ENCODE data around the gene ITGAX.

ITGAX gene

DNA sequence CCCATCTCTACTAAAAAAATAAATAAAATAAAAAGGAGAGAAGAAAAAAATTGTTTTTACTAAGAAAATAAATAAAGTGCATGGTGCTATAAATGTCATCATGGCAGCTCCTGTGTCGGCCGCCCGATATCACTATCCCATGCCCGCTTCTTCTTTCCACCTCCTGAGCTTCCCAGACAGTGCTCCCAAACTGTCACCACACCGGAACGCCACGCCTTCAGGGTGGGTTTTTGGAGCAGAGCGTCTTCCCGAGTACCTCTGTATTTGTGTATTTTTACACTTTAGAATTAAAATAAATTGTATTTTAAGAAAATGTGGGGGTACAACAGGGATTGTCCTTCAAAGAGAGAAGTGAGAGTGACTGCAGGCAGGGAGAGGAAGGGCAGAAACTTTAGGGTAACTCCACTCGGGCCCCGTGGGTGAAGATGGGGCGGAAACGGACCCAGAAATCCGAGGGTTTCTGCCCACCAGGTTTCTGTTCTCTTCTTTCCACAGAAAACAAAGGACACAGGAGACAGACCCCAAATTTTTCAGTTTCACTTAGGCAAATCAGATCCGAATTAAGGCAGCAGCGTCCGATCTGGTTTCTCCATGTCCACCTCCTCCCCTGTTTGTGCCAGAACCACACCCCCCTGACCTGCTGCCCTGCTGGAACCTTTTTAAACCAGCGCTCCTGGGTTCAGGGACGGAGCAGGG is 3.6 kb upstream of the ITGAX start:
- no peak overlapping the region for H4K8ac ChIP-seq (ENCODE audit: low read depth, low read length)
- no peak overlapping the region for H2BK120ac ChIP-seq (ENCODE audit: low read depth, low read length)
- no peak overlapping the region for H3K18ac ChIP-seq (ENCODE audit: low read length)
- H3K27me3 ChIP-seq (ENCODE audit: insufficient read depth, low read length, poor library complexity) = no peaks in the 10 kb centered on the region
- no peak overlapping the region for H3K9ac ChIP-seq (ENCODE audit: low read length)
- H3K79me1 ChIP-seq (ENCODE audit: low read length) = no peaks in the 10 kb centered on the region
- H2AK5ac ChIP-seq (ENCODE audit: low read length) = no peak overlapping the region
- no peaks in the 10 kb centered on the region for H3K79me2 ChIP-seq (ENCODE audit: control insufficient read depth, insufficient read depth, low read length)
- H3K4me3 ChIP-seq (ENCODE audit: low read length) = no peak overlapping the region
- no peak overlapping the region for H3K56ac ChIP-seq (ENCODE audit: low read length)
- H3K36me3 ChIP-seq (ENCODE audit: control insufficient read depth, insufficient read depth, low read length) = no peaks in the 10 kb centered on the region
- DNase-seq = no peak
- no peak overlapping the region for H4K5ac ChIP-seq (ENCODE audit: low read length)
- no peak overlapping the region for H3K27ac ChIP-seq (ENCODE audit: low read depth, low read length)
- H2BK5ac ChIP-seq (ENCODE audit: low read length) = no peak overlapping the region
- no peak overlapping the region for H3K4ac ChIP-seq (ENCODE audit: low read depth, low read length)
- H3K4me2 ChIP-seq (ENCODE audit: low read length) = no peak overlapping the region
- no peak overlapping the region for H3K23ac ChIP-seq (ENCODE audit: low read length)
- H3K4me1 ChIP-seq (ENCODE audit: control insufficient read depth, low read depth, low read length) = no peaks in the 10 kb centered on the region
- no CpG with 5 or more reads among the region's 19 CpGs for WGBS (ENCODE audit: extremely low coverage, insufficient coverage, low lambda C conversion rate)
- H2BK15ac ChIP-seq (replicated peaks; ENCODE audit: low read depth) = no peak overlapping the region

DNA sequence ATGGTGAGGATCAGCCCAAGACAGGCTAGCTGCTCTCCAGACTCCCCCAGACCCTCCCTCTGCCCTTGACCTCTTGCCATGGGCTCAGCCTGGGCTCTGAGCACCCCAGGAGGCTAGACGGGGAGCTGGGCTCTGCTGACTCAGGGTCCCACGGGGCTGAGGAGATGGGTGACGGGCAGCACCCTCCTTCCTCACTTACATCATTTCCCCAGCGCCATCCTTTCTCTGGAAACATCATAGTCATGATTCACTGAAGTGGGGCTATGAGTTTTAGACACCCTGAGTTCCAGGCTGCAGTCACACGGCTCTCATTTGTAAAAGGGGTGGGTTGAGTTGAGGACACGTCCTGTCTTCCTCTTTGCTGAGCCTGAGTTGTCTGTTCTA is 3.0 kb upstream of the ITGAX start:
- no peak overlapping the region for H3K4ac ChIP-seq (ENCODE audit: low read depth, low read length)
- no peak overlapping the region for H3K4me3 ChIP-seq (ENCODE audit: low read length)
- no peaks in the 10 kb centered on the region for H3K79me2 ChIP-seq (ENCODE audit: control insufficient read depth, insufficient read depth, low read length)
- no peak overlapping the region for H3K56ac ChIP-seq (ENCODE audit: low read length)
- H3K23ac ChIP-seq (ENCODE audit: low read length) = no peak overlapping the region
- no peak overlapping the region for H2AK5ac ChIP-seq (ENCODE audit: low read length)
- no peak for DNase-seq
- H3K18ac ChIP-seq (ENCODE audit: low read length) = no peak overlapping the region
- no peak overlapping the region for H3K9ac ChIP-seq (ENCODE audit: low read length)
- H3K79me1 ChIP-seq (ENCODE audit: low read length) = no peaks in the 10 kb centered on the region
- no peak overlapping the region for H2BK5ac ChIP-seq (ENCODE audit: low read length)
- no peak overlapping the region for H4K5ac ChIP-seq (ENCODE audit: low read length)
- no peaks in the 10 kb centered on the region for H3K4me1 ChIP-seq (ENCODE audit: control insufficient read depth, low read depth, low read length)
- no peak overlapping the region for H2BK120ac ChIP-seq (ENCODE audit: low read depth, low read length)
- no peak overlapping the region for H2BK15ac ChIP-seq (replicated peaks; ENCODE audit: low read depth)
- H3K27me3 ChIP-seq (ENCODE audit: insufficient read depth, low read length, poor library complexity) = no peaks in the 10 kb centered on the region
- no CpG with 5 or more reads among the region's 6 CpGs for WGBS (ENCODE audit: extremely low coverage, insufficient coverage, low lambda C conversion rate)
- no peaks in the 10 kb centered on the region for H3K36me3 ChIP-seq (ENCODE audit: control insufficient read depth, insufficient read depth, low read length)
- no peak overlapping the region for H3K27ac ChIP-seq (ENCODE audit: low read depth, low read length)
- no peak overlapping the region for H3K4me2 ChIP-seq (ENCODE audit: low read length)
- H4K8ac ChIP-seq (ENCODE audit: low read depth, low read length) = no peak overlapping the region

DNA sequence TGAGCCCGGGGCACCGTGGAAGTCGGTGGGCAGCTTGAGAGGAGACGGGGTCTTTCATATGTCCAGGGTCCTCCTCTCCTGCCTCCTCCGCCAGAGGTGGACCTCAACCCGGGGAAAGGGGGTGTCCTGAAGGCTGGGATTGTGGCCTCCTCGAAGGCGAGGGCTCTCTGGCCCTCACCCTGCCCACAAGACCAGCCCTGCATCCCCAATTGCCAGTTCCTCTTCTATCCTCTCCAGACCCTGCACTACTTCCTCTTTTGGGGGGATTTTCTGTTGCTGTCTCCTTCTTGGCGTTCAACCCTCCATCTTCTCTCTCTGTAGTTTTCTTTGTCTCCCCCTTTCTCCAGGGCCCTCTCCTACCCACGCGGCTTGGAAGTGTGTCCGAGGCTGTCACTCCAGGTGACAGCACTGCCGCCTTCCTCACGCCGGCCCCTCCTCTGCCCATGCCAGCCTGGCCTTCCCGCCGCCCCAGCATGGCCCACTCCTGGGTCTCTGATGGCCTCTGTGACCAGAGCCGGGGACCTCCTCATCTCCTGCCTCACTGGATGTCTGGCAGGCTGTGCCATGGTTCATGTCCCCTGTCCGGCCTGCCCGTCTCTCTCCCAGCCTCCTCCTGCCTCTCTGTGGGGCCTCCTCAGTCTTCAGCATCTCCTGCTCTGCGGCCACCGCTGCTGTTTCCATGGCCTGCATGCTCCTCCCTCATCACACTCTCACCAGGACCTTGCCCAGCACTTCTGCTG is 2.4 kb upstream of the ITGAX start:
- Histone ChIP-seq H4K5ac (ENCODE audit: low read length) (no peak overlapping the region), H4K8ac (ENCODE audit: low read depth, low read length) (no peak overlapping the region), H3K36me3 (ENCODE audit: control insufficient read depth, insufficient read depth, low read length) (no peaks in the 10 kb centered on the region), H2AK5ac (ENCODE audit: low read length) (no peak overlapping the region), H3K27me3 (ENCODE audit: insufficient read depth, low read length, poor library complexity) (no peaks in the 10 kb centered on the region), H2BK120ac (ENCODE audit: low read depth, low read length) (no peak overlapping the region), H2BK5ac (ENCODE audit: low read length) (no peak overlapping the region), H3K23ac (ENCODE audit: low read length) (no peak overlapping the region), H2BK15ac (replicated peaks; ENCODE audit: low read depth) (no peak overlapping the region), H3K79me1 (ENCODE audit: low read length) (no peaks in the 10 kb centered on the region), H3K79me2 (ENCODE audit: control insufficient read depth, insufficient read depth, low read length) (no peaks in the 10 kb centered on the region), H3K27ac (ENCODE audit: low read depth, low read length) (no peak overlapping the region), H3K4me2 (ENCODE audit: low read length) (no peak overlapping the region), H3K4me1 (ENCODE audit: control insufficient read depth, low read depth, low read length) (no peaks in the 10 kb centered on the region), H3K4me3 (ENCODE audit: low read length) (no peak overlapping the region), H3K4ac (ENCODE audit: low read depth, low read length) (no peak overlapping the region), H3K9ac (ENCODE audit: low read length) (no peak overlapping the region), H3K18ac (ENCODE audit: low read length) (no peak overlapping the region), H3K56ac (ENCODE audit: low read length) (no peak overlapping the region)
- DNase-seq = no peak
- WGBS (ENCODE audit: extremely low coverage, insufficient coverage, low lambda C conversion rate) = no CpG with 5 or more reads among the region's 22 CpGs

DNA sequence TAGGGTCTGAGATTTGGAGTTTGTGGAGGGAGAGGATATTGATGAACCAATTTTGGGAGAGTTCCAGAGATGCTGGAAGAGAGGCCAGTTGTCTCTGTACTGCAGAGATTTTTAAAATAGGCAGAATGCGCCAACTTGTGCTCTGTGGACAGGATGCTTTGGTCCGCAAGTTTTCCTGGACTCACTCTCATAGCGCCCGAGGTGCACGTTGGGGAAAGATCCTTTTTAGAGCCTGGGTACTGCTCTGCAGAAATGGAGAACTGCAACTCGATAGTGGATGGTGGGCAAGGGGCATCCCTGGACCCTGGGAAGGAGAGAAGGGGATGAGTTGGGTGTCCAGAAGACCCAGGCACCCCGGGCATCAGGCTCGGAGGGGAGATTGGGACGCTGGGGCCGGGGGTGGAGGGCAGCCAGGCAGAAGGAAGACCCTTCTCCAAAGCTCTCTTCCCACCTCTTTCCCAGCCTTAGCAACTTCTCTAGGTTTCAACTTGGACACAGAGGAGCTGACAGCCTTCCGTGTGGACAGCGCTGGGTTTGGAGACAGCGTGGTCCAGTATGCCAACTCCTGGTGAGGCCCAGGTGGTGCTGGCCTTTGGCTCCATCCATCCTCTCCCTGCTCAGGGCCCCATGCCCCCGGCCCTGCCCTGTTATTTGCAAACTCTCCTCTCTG is 590 bp downstream of the ITGAX start:
- Histone ChIP-seq H3K27ac (ENCODE audit: low read depth, low read length) (no peak overlapping the region), H3K27me3 (ENCODE audit: insufficient read depth, low read length, poor library complexity) (no peaks in the 10 kb centered on the region), H3K56ac (ENCODE audit: low read length) (no peak overlapping the region), H3K79me1 (ENCODE audit: low read length) (no peaks in the 10 kb centered on the region), H3K9ac (ENCODE audit: low read length) (no peak overlapping the region), H2BK15ac (replicated peaks; ENCODE audit: low read depth) (no peak overlapping the region), H3K4me1 (ENCODE audit: control insufficient read depth, low read depth, low read length) (no peaks in the 10 kb centered on the region), H4K5ac (ENCODE audit: low read length) (no peak overlapping the region), H2AK5ac (ENCODE audit: low read length) (no peak overlapping the region), H2BK5ac (ENCODE audit: low read length) (no peak overlapping the region), H3K79me2 (ENCODE audit: control insufficient read depth, insufficient read depth, low read length) (no peaks in the 10 kb centered on the region), H4K8ac (ENCODE audit: low read depth, low read length) (no peak overlapping the region), H3K36me3 (ENCODE audit: control insufficient read depth, insufficient read depth, low read length) (no peaks in the 10 kb centered on the region), H3K4ac (ENCODE audit: low read depth, low read length) (no peak overlapping the region), H3K23ac (ENCODE audit: low read length) (peak overlapping the region; percentile 80), H3K4me2 (ENCODE audit: low read length) (no peak overlapping the region), H2BK120ac (ENCODE audit: low read depth, low read length) (no peak overlapping the region), H3K18ac (ENCODE audit: low read length) (no peak overlapping the region), H3K4me3 (ENCODE audit: low read length) (no peak overlapping the region)
- DNase-seq = no peak
- WGBS (ENCODE audit: extremely low coverage, insufficient coverage, low lambda C conversion rate) = no CpG with 5 or more reads among the region's 14 CpGs

DNA sequence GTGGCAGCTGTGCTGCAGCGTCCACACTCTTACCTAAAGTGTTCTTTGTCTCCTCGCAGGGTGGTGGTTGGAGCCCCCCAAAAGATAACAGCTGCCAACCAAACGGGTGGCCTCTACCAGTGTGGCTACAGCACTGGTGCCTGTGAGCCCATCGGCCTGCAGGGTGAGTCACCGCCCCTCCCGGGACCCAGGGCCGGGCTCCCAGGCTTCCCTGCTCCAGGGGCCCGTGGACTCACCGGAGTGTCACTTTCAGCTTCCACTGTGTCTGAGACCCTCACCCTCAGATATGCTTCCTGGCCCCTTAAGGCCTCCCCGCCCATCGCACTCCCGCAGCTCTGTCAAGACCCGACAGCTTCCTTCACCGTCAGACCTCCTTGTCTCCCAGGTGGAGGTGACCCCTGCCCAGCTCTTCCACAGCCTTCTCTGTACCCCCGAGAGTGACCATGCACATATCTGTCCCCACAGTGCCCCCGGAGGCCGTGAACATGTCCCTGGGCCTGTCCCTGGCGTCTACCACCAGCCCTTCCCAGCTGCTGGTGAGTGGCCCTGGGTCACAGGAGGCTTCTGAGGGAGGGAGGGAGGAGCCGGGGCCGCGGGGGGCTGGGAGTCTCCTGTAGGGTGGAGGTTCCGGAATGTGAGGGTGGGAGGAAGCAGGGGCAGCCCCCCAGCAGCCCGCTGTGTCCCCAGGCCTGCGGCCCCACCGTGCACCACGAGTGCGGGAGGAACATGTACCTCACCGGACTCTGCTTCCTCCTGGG is 1.8 kb downstream of the ITGAX start:
- no peak overlapping the region for H2BK15ac ChIP-seq (replicated peaks; ENCODE audit: low read depth)
- no peak overlapping the region for H4K8ac ChIP-seq (ENCODE audit: low read depth, low read length)
- H3K4me3 ChIP-seq (ENCODE audit: low read length) = no peak overlapping the region
- no peak overlapping the region for H3K23ac ChIP-seq (ENCODE audit: low read length)
- no peaks in the 10 kb centered on the region for H3K27me3 ChIP-seq (ENCODE audit: insufficient read depth, low read length, poor library complexity)
- no peak overlapping the region for H2BK120ac ChIP-seq (ENCODE audit: low read depth, low read length)
- H2BK5ac ChIP-seq (ENCODE audit: low read length) = no peak overlapping the region
- no peak overlapping the region for H3K27ac ChIP-seq (ENCODE audit: low read depth, low read length)
- H3K79me1 ChIP-seq (ENCODE audit: low read length) = no peaks in the 10 kb centered on the region
- no peak overlapping the region for H4K5ac ChIP-seq (ENCODE audit: low read length)
- no peaks in the 10 kb centered on the region for H3K36me3 ChIP-seq (ENCODE audit: control insufficient read depth, insufficient read depth, low read length)
- peak; percentile 27 for DNase-seq
- no peak overlapping the region for H3K18ac ChIP-seq (ENCODE audit: low read length)
- H3K4ac ChIP-seq (ENCODE audit: low read depth, low read length) = no peak overlapping the region
- H3K79me2 ChIP-seq (ENCODE audit: control insufficient read depth, insufficient read depth, low read length) = no peaks in the 10 kb centered on the region
- H3K9ac ChIP-seq (ENCODE audit: low read length) = no peak overlapping the region
- no CpG with 5 or more reads among the region's 28 CpGs for WGBS (ENCODE audit: extremely low coverage, insufficient coverage, low lambda C conversion rate)
- H2AK5ac ChIP-seq (ENCODE audit: low read length) = no peak overlapping the region
- no peak overlapping the region for H3K4me2 ChIP-seq (ENCODE audit: low read length)
- H3K56ac ChIP-seq (ENCODE audit: low read length) = peak overlapping the region; percentile 49
- H3K4me1 ChIP-seq (ENCODE audit: control insufficient read depth, low read depth, low read length) = no peaks in the 10 kb centered on the region
